Fibroblast of the conjunctiva (primary cell): ENCODE measurements around the gene ZCCHC24.

ENCODE experiments used
- DNase-seq: peaks from one replicate; pipeline ENCODE4 v3.0.0-alpha.2; 2010; ENCODE audit warnings: low read depth

Gene ZCCHC24

GRCh38 chr10:79410315-79411094 lies 34.9 kb downstream of the ZCCHC24 start:
- DNase-seq, result no peak

GRCh38 chr10:79409726-79410085 lies 35.7 kb downstream of the ZCCHC24 start:
- DNase-seq, result no peak

GRCh38 chr10:79409038-79409725 lies 36.2 kb downstream of the ZCCHC24 start:
- DNase-seq, result no peak

- peak; percentile 63 for DNase-seq
Measured at GRCh38 chr10:79407811-79408795, 37.3 kb downstream of the ZCCHC24 start.

GRCh38 chr10:79407423-79407796 lies 38.0 kb downstream of the ZCCHC24 start:
- no peak for DNase-seq

GRCh38 chr10:79406683-79407422 lies 38.6 kb downstream of the ZCCHC24 start:
- DNase-seq, result no peak

GRCh38 chr10:79405995-79406515 lies 39.4 kb downstream of the ZCCHC24 start:
- DNase-seq, result no peak

- DNase-seq, result no peak
Measured at GRCh38 chr10:79405221-79405994, 40.0 kb downstream of the ZCCHC24 start.

GRCh38 chr10:79404690-79405131 lies 40.7 kb downstream of the ZCCHC24 start:
- DNase-seq, result no peak

GRCh38 chr10:79404231-79404609 lies 41.2 kb downstream of the ZCCHC24 start:
- DNase-seq, result peak; percentile 72

- no peak for DNase-seq
Measured at GRCh38 chr10:79403441-79404230, 41.8 kb downstream of the ZCCHC24 start.

- no peak for DNase-seq
Measured at GRCh38 chr10:79402951-79403350, 42.5 kb downstream of the ZCCHC24 start.

GRCh38 chr10:79402625-79402946 lies 42.8 kb downstream of the ZCCHC24 start:
- no peak for DNase-seq

GRCh38 chr10:79401015-79401921 lies 44.2 kb downstream of the ZCCHC24 start:
- DNase-seq, result peak; percentile 85

- DNase-seq, result no peak
Measured at GRCh38 chr10:79400146-79401004, 45.0 kb downstream of the ZCCHC24 start.

- DNase-seq, result peak; percentile 97
Measured at GRCh38 chr10:79399223-79399831, 46.1 kb downstream of the ZCCHC24 start.

- no peak for DNase-seq
Measured at GRCh38 chr10:79398642-79399041, 46.8 kb downstream of the ZCCHC24 start.
